Transverse colon (tissue), 1 donor: ENCODE data around the gene SCAPER.

Experiments used
- EP300 ChIP-seq: sonication (generic); formaldehyde crosslinking; IDR thresholded peaks from one replicate; pipeline ENCODE4 v1.6.1; 2017; ENCODE audit warnings: antibody characterized with exemption, low read depth
- POLR2A ChIP-seq: fragments of 450-650 bp; IDR thresholded peaks from one replicate; pipeline ENCODE4 v1.6.1; 2016; ENCODE audit warnings: antibody characterized with exemption, mild to moderate bottlenecking, moderate library complexity

DNA sequence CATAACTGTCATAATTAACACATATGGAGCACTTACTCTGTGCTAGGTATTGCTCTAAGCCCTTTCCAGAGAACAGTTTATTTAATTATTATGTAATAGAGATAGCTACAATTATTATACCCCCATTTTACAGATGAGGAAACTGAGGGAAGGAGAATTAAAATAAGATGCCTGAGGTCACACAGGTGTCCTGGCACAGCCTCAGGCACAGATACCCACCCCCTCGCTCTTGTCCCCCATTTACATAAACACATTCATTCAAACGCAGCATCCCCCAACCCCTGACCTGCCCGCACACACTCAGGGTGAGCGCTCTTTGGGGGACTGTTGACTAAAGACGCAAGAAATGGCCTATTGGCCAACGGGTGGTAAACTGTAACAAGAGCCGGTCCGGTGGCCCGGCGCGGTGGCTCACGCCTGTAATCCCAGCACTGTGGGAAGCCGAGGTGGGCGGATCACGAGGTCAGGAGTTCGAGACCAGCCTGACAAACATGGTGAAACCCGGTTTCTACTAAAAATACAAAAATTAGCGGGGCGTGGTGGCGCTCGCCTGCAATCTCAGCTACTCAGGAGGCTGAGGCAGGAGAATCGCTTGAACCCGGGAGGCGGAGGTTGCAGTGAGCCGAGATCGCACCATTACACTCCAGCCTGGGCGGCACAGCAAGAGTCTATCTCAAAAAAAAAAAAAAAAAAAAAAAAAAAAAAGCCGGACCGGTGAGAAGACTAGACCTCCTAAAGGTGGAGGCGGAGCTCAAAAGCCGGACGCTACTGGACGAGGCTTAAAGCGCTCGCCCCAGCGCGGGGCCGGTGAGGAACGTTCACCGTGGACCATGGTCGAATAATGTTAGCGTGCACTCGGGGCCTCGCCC lies 570.5 kb downstream of the SCAPER start:
- TF ChIP-seq EP300 (no peak), POLR2A (no peak)
